ENCODE measurements around the gene USP54.
"Not testable (repeated sequence)": the region's sequence is repeated elsewhere in the genome, so short reads cannot be mapped to it uniquely, and the experiment has no call there.

The USP54 gene

GRCh38 chr10:73585327-73585726, 5.8 kb downstream of the USP54 start:
- H3K4me1 ChIP-seq (ENCODE audit: control insufficient read depth, insufficient read depth, low read length) = peaks cover 13% of the 10 kb centered on the region
- no peak overlapping the region for H3K9ac ChIP-seq (ENCODE audit: low read length)
- H3K9me3 ChIP-seq (ENCODE audit: control insufficient read depth, low read length) = no peaks in the 10 kb centered on the region
- no peaks in the 10 kb centered on the region for H3K36me3 ChIP-seq (ENCODE audit: control insufficient read depth, insufficient read depth, low read length)
- no peak overlapping the region for H3K4me3 ChIP-seq (ENCODE audit: low read length)
- no peaks in the 10 kb centered on the region for H3K27me3 ChIP-seq (ENCODE audit: control insufficient read depth, insufficient read depth, low read length)

- Histone ChIP-seq H3K36me3 (ENCODE audit: control insufficient read depth, insufficient read depth, low read length) (no peaks in the 10 kb centered on the region), H3K4me1 (ENCODE audit: control insufficient read depth, insufficient read depth, low read length) (peaks cover 13% of the 10 kb centered on the region), H3K9ac (ENCODE audit: low read length) (no peak overlapping the region)
Measured at GRCh38 chr10:73584737-73585136, 6.4 kb downstream of the USP54 start.

GRCh38 chr10:73581918-73582317, 9.2 kb downstream of the USP54 start:
- H3K27me3 ChIP-seq (ENCODE audit: control insufficient read depth, insufficient read depth, low read length) = no peaks in the 10 kb centered on the region
- H3K9ac ChIP-seq (ENCODE audit: low read length) = no peak overlapping the region
- peaks cover 7% of the 10 kb centered on the region for H3K4me1 ChIP-seq (ENCODE audit: control insufficient read depth, insufficient read depth, low read length)
- no peak overlapping the region for H3K4me3 ChIP-seq (ENCODE audit: low read length)
- H3K36me3 ChIP-seq (ENCODE audit: control insufficient read depth, insufficient read depth, low read length) = no peaks in the 10 kb centered on the region
- no peaks in the 10 kb centered on the region for H3K9me3 ChIP-seq (ENCODE audit: control insufficient read depth, low read length)

More at GRCh38 chr10:73584737-73585136, 6.4 kb downstream of the USP54 start:
- no peaks in the 10 kb centered on the region for H3K27me3 ChIP-seq (ENCODE audit: control insufficient read depth, insufficient read depth, low read length)
- H3K4me3 ChIP-seq (ENCODE audit: low read length) = no peak overlapping the region
- no peaks in the 10 kb centered on the region for H3K9me3 ChIP-seq (ENCODE audit: control insufficient read depth, low read length)

GRCh38 chr10:73578927-73579326, 12.2 kb downstream of the USP54 start:
- not testable (repeated sequence) for H3K36me3 ChIP-seq (ENCODE audit: control insufficient read depth, insufficient read depth, low read length); H3K4me3 ChIP-seq (ENCODE audit: low read length); H3K4me1 ChIP-seq (ENCODE audit: control insufficient read depth, insufficient read depth, low read length); H3K27me3 ChIP-seq (ENCODE audit: control insufficient read depth, insufficient read depth, low read length); H3K9me3 ChIP-seq (ENCODE audit: control insufficient read depth, low read length); H3K9ac ChIP-seq (ENCODE audit: low read length)

- Histone ChIP-seq H3K4me1 (ENCODE audit: control insufficient read depth, insufficient read depth, low read length) (peaks cover 9% of the 10 kb centered on the region), H3K27me3 (ENCODE audit: control insufficient read depth, insufficient read depth, low read length) (no peaks in the 10 kb centered on the region), H3K9me3 (ENCODE audit: control insufficient read depth, low read length) (no peaks in the 10 kb centered on the region), H3K36me3 (ENCODE audit: control insufficient read depth, insufficient read depth, low read length) (no peaks in the 10 kb centered on the region), H3K4me3 (ENCODE audit: low read length) (no peak overlapping the region), H3K9ac (ENCODE audit: low read length) (peak overlapping the region; percentile 7)
Measured at GRCh38 chr10:73577788-73578187, 13.4 kb downstream of the USP54 start.

GRCh38 chr10:73576890-73577591, 14.1 kb downstream of the USP54 start:
- Histone ChIP-seq H3K4me1 (ENCODE audit: control insufficient read depth, insufficient read depth, low read length) (peaks cover 9% of the 10 kb centered on the region), H3K27me3 (ENCODE audit: control insufficient read depth, insufficient read depth, low read length) (no peaks in the 10 kb centered on the region), H3K9ac (ENCODE audit: low read length) (no peak overlapping the region), H3K36me3 (ENCODE audit: control insufficient read depth, insufficient read depth, low read length) (no peaks in the 10 kb centered on the region), H3K4me3 (ENCODE audit: low read length) (no peak overlapping the region), H3K9me3 (ENCODE audit: control insufficient read depth, low read length) (no peaks in the 10 kb centered on the region)

- Histone ChIP-seq H3K4me1 (ENCODE audit: control insufficient read depth, insufficient read depth, low read length) (peaks cover 9% of the 10 kb centered on the region), H3K4me3 (ENCODE audit: low read length) (no peak overlapping the region), H3K9me3 (ENCODE audit: control insufficient read depth, low read length) (no peaks in the 10 kb centered on the region), H3K27me3 (ENCODE audit: control insufficient read depth, insufficient read depth, low read length) (no peaks in the 10 kb centered on the region), H3K36me3 (ENCODE audit: control insufficient read depth, insufficient read depth, low read length) (no peaks in the 10 kb centered on the region), H3K9ac (ENCODE audit: low read length) (no peak overlapping the region)
Measured at GRCh38 chr10:73576178-73576889, 14.8 kb downstream of the USP54 start.

GRCh38 chr10:73567025-73567424, 24.1 kb downstream of the USP54 start:
- H3K36me3 ChIP-seq (ENCODE audit: control insufficient read depth, insufficient read depth, low read length); H3K4me3 ChIP-seq (ENCODE audit: low read length); H3K27me3 ChIP-seq (ENCODE audit: control insufficient read depth, insufficient read depth, low read length); H3K9me3 ChIP-seq (ENCODE audit: control insufficient read depth, low read length); H3K4me1 ChIP-seq (ENCODE audit: control insufficient read depth, insufficient read depth, low read length); H3K9ac ChIP-seq (ENCODE audit: low read length): not testable (repeated sequence)

- Histone ChIP-seq H3K4me1 (ENCODE audit: control insufficient read depth, insufficient read depth, low read length) (peaks cover 8% of the 10 kb centered on the region), H3K9me3 (ENCODE audit: control insufficient read depth, low read length) (no peaks in the 10 kb centered on the region), H3K27me3 (ENCODE audit: control insufficient read depth, insufficient read depth, low read length) (no peaks in the 10 kb centered on the region), H3K36me3 (ENCODE audit: control insufficient read depth, insufficient read depth, low read length) (no peaks in the 10 kb centered on the region), H3K9ac (ENCODE audit: low read length) (no peak overlapping the region), H3K4me3 (ENCODE audit: low read length) (no peak overlapping the region)
Measured at GRCh38 chr10:73561192-73561591, 29.9 kb downstream of the USP54 start.

GRCh38 chr10:73559590-73559989, 31.6 kb downstream of the USP54 start:
- no peaks in the 10 kb centered on the region for H3K9me3 ChIP-seq (ENCODE audit: control insufficient read depth, low read length)
- no peaks in the 10 kb centered on the region for H3K27me3 ChIP-seq (ENCODE audit: control insufficient read depth, insufficient read depth, low read length)
- no peak overlapping the region for H3K4me3 ChIP-seq (ENCODE audit: low read length)
- no peaks in the 10 kb centered on the region for H3K36me3 ChIP-seq (ENCODE audit: control insufficient read depth, insufficient read depth, low read length)
- no peak overlapping the region for H3K9ac ChIP-seq (ENCODE audit: low read length)
- H3K4me1 ChIP-seq (ENCODE audit: control insufficient read depth, insufficient read depth, low read length) = peaks cover 16% of the 10 kb centered on the region

- Histone ChIP-seq H3K9ac (ENCODE audit: low read length) (no peak overlapping the region), H3K36me3 (ENCODE audit: control insufficient read depth, insufficient read depth, low read length) (no peaks in the 10 kb centered on the region)
Measured at GRCh38 chr10:73556855-73557254, 34.3 kb downstream of the USP54 start.

GRCh38 chr10:73554721-73555120, 36.4 kb downstream of the USP54 start:
- Histone ChIP-seq H3K4me3 (ENCODE audit: low read length) (no peak overlapping the region), H3K36me3 (ENCODE audit: control insufficient read depth, insufficient read depth, low read length) (no peaks in the 10 kb centered on the region), H3K9me3 (ENCODE audit: control insufficient read depth, low read length) (no peaks in the 10 kb centered on the region), H3K9ac (ENCODE audit: low read length) (no peak overlapping the region), H3K4me1 (ENCODE audit: control insufficient read depth, insufficient read depth, low read length) (peaks cover 29% of the 10 kb centered on the region), H3K27me3 (ENCODE audit: control insufficient read depth, insufficient read depth, low read length) (no peaks in the 10 kb centered on the region)

More at GRCh38 chr10:73556855-73557254, 34.3 kb downstream of the USP54 start:
- peaks cover 33% of the 10 kb centered on the region for H3K4me1 ChIP-seq (ENCODE audit: control insufficient read depth, insufficient read depth, low read length)
- H3K27me3 ChIP-seq (ENCODE audit: control insufficient read depth, insufficient read depth, low read length) = no peaks in the 10 kb centered on the region
- no peak overlapping the region for H3K4me3 ChIP-seq (ENCODE audit: low read length)
- H3K9me3 ChIP-seq (ENCODE audit: control insufficient read depth, low read length) = no peaks in the 10 kb centered on the region

Data from mucosa of stomach (tissue), 1 donor.